Measurements from ENCODE around the gene KCNK5.

The KCNK5 gene

GRCh38 chr6:39227476-39227875 lies 1.8 kb downstream of the KCNK5 start:
- no peak overlapping the region for H3K9ac ChIP-seq (ENCODE audit: low read length)
- H3K27me3 ChIP-seq (ENCODE audit: low read length) = no peaks in the 10 kb centered on the region
- H2AFZ ChIP-seq (ENCODE audit: low read depth, low read length, severe bottlenecking) = no peak overlapping the region
- H3K4me2 ChIP-seq (ENCODE audit: low read depth, low read length, poor library complexity, severe bottlenecking) = no peak overlapping the region
- no peaks in the 10 kb centered on the region for H3K9me3 ChIP-seq (ENCODE audit: insufficient read depth, low read length)
- no peak for TF ChIP-seq EZH2phosphoT487 (conservative IDR thresholded peaks at IDR 0.05; ENCODE audit: low read length)
- TF ChIP-seq, protein P1, sequence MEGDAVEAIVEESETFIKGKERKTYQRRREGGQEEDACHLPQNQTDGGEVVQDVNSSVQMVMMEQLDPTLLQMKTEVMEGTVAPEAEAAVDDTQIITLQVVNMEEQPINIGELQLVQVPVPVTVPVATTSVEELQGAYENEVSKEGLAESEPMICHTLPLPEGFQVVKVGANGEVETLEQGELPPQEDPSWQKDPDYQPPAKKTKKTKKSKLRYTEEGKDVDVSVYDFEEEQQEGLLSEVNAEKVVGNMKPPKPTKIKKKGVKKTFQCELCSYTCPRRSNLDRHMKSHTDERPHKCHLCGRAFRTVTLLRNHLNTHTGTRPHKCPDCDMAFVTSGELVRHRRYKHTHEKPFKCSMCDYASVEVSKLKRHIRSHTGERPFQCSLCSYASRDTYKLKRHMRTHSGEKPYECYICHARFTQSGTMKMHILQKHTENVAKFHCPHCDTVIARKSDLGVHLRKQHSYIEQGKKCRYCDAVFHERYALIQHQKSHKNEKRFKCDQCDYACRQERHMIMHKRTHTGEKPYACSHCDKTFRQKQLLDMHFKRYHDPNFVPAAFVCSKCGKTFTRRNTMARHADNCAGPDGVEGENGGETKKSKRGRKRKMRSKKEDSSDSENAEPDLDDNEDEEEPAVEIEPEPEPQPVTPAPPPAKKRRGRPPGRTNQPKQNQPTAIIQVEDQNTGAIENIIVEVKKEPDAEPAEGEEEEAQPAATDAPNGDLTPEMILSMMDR (IDR thresholded peaks at IDR 0.05; ENCODE audit: insufficient read depth, low read length, poor library complexity, severe bottlenecking) = no peak
- H3K79me2 ChIP-seq (ENCODE audit: insufficient read depth, low read length) = no peaks in the 10 kb centered on the region
- H3F3A ChIP-seq (ENCODE audit: insufficient read depth) = no peaks in the 10 kb centered on the region
- no peak overlapping the region for H3K4me3 ChIP-seq (ENCODE audit: insufficient read depth, low read length, poor library complexity, severe bottlenecking)
- no peaks in the 10 kb centered on the region for H3K36me3 ChIP-seq (ENCODE audit: low read length)
- no peaks in the 10 kb centered on the region for H4K20me1 ChIP-seq (ENCODE audit: low read depth, low read length)
- no peak overlapping the region for H3K27ac ChIP-seq (ENCODE audit: low read depth, low read length)
- H3K9me2 ChIP-seq (replicated peaks; ENCODE audit: insufficient read depth, low read length) = no peaks in the 10 kb centered on the region

DNA sequence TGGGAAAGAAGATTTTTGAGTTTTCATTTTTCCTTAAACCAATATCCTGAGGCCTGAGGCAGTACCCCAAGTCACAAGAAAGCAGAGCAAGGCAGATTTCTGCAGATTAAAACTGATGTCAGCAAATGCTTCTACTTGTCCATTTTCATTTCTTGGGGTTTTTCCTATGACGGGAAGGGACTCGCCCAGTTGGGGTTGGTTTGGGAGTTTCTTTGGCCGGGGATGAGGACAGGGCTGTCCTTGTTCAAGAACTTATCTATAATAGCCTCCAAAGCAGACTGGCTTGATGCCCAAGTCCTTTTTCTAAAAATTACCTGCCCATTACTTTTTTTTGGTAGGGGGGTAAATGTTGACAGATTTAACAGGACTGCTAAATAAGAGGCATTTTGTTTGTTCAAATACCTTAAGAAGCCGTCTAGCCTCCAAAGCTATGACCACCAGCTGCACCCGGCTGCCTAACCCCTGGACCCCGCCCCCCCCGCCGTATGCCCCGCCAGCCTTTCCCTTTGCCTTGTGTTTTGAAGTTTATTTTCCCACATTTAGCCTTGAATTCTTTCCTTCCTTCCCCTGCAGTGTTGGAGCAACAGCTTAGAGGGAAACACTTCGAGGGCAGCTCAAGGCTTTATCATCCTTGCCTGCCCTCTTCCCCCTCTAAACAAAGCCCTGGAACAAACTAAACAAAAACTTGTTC lies 2.5 kb downstream of the KCNK5 start:
- Histone ChIP-seq H3K9me3 (ENCODE audit: insufficient read depth, low read length) (no peaks in the 10 kb centered on the region), H3K79me2 (ENCODE audit: insufficient read depth, low read length) (no peaks in the 10 kb centered on the region), H3K27me3 (ENCODE audit: low read length) (no peaks in the 10 kb centered on the region), H3K4me3 (ENCODE audit: insufficient read depth, low read length, poor library complexity, severe bottlenecking) (no peak overlapping the region), H3F3A (ENCODE audit: insufficient read depth) (no peaks in the 10 kb centered on the region), H3K36me3 (ENCODE audit: low read length) (no peaks in the 10 kb centered on the region), H3K27ac (ENCODE audit: low read depth, low read length) (no peak overlapping the region), H4K20me1 (ENCODE audit: low read depth, low read length) (no peaks in the 10 kb centered on the region), H3K9me2 (replicated peaks; ENCODE audit: insufficient read depth, low read length) (no peaks in the 10 kb centered on the region), H3K4me2 (ENCODE audit: low read depth, low read length, poor library complexity, severe bottlenecking) (no peak overlapping the region), H2AFZ (ENCODE audit: low read depth, low read length, severe bottlenecking) (no peak overlapping the region), H3K9ac (ENCODE audit: low read length) (no peak overlapping the region)
- TF ChIP-seq, protein P1 (IDR thresholded peaks at IDR 0.05; ENCODE audit: insufficient read depth, low read length, poor library complexity, severe bottlenecking) = no peak
- TF ChIP-seq EZH2phosphoT487 (conservative IDR thresholded peaks at IDR 0.05; ENCODE audit: low read length) = no peak

- TF ChIP-seq, protein P1 (IDR thresholded peaks at IDR 0.05; ENCODE audit: insufficient read depth, low read length, poor library complexity, severe bottlenecking) = no peak
- no peak for TF ChIP-seq EZH2phosphoT487 (conservative IDR thresholded peaks at IDR 0.05; ENCODE audit: low read length)
- no peaks in the 10 kb centered on the region for H4K20me1 ChIP-seq (ENCODE audit: low read depth, low read length)
- H3F3A ChIP-seq (ENCODE audit: insufficient read depth) = no peaks in the 10 kb centered on the region
- no peaks in the 10 kb centered on the region for H3K9me3 ChIP-seq (ENCODE audit: insufficient read depth, low read length)
- no peak overlapping the region for H2AFZ ChIP-seq (ENCODE audit: low read depth, low read length, severe bottlenecking)
- H3K9me2 ChIP-seq (replicated peaks; ENCODE audit: insufficient read depth, low read length) = no peaks in the 10 kb centered on the region
- H3K27ac ChIP-seq (ENCODE audit: low read depth, low read length) = no peak overlapping the region
- no peak overlapping the region for H3K4me3 ChIP-seq (ENCODE audit: insufficient read depth, low read length, poor library complexity, severe bottlenecking)
- H3K79me2 ChIP-seq (ENCODE audit: insufficient read depth, low read length) = no peaks in the 10 kb centered on the region
- no peaks in the 10 kb centered on the region for H3K36me3 ChIP-seq (ENCODE audit: low read length)
- no peak overlapping the region for H3K4me2 ChIP-seq (ENCODE audit: low read depth, low read length, poor library complexity, severe bottlenecking)
- H3K9ac ChIP-seq (ENCODE audit: low read length) = no peak overlapping the region
- no peaks in the 10 kb centered on the region; the same call in 1 of the 2 replicates for H3K27me3 ChIP-seq (ENCODE audit: low read length)
Measured at GRCh38 chr6:39225946-39226437, 3.3 kb downstream of the KCNK5 start.
